B cell (primary cell): Measurements from ENCODE around the gene PTMA. TPM values are rescaled to one million over a fixed set of nuclear protein-coding genes. Genes with fewer than 3 reads are reported as not detected.

Source experiments
- ATAC-seq: fragments of 200-7000 bp; cut with Tn5 transposase; one replicate; pipeline ENCODE4 v1.10.0; 2021; ENCODE audit warnings: low read depth, mild to moderate bottlenecking, moderate number of reproducible peaks, moderate library complexity
- CTCF ChIA-PET: fragments of 350-600 bp; sonication (Branson Sonifier 250); formaldehyde crosslinking; loops from one replicate; lab custom pipeline; 2021; ENCODE audit warnings: antibody characterized with exemption, inconsistent platforms; lab: Charles Lee
- POLR2A ChIA-PET: fragments of 350-600 bp; sonication (Branson Sonifier 250); formaldehyde crosslinking; loops from one replicate; lab custom pipeline; 2021; ENCODE audit warnings: antibody characterized with exemption; lab: Charles Lee
- DNase-seq: peaks from one replicate; pipeline ENCODE4 v3.0.0; 2013
- H2AFZ ChIP-seq: 2 replicates; pipeline ENCODE4 v1.6.1; 2012; ENCODE audit warnings: mild to moderate bottlenecking, low read depth, low read length; ENCODE audit not compliant: insufficient read depth, poor library complexity, severe bottlenecking
- H3K27ac ChIP-seq, 2 donors: 1 replicate in 1 of 2; 2 replicates in 1 of 2; pipeline ENCODE4 v1.5.1; 2012 to 2013; ENCODE audit warnings: low read length in 2 of 2, mild to moderate bottlenecking in 2 of 2, moderate library complexity in 1 of 2
- H3K27me3 ChIP-seq, 4 experiments: fragments of 200-600 bp in 1 of 4; sonication (generic) in 1 of 4; replicated peaks in 1 of 4; 1 replicate in 2 of 4; 2 replicates in 2 of 4; pipeline versions ENCODE4 v1.6.1 to v1.7.0; 2013 to 2016; ENCODE audit warnings: low read length in 3 of 4, mild to moderate bottlenecking in 2 of 4, mixed read lengths in 1 of 4, moderate library complexity in 1 of 4; ENCODE audit not compliant: insufficient read depth in 4 of 4, control insufficient read depth in 3 of 4; ENCODE audit errors: control extremely low read depth in 1 of 4
- H3K36me3 ChIP-seq, 2 experiments: replicated peaks in 1 of 2; 1 replicate in 1 of 2; 2 replicates in 1 of 2; pipeline versions ENCODE4 v1.6.1 to v1.7.1; 2013; ENCODE audit warnings: low read length in 1 of 2; ENCODE audit not compliant: insufficient read depth in 2 of 2, control insufficient read depth in 1 of 2; ENCODE audit errors: control extremely low read depth in 1 of 2, extremely low read depth in 1 of 2
- H3K4me1 ChIP-seq, 2 donors: fragments of 200-600 bp in 1 of 2; sonication (generic) in 1 of 2; 1 replicate in 1 of 2; 2 replicates in 1 of 2; pipeline versions ENCODE4 v1.5.1 to v1.6.1; 2013 to 2017; ENCODE audit warnings: low read length in 2 of 2; ENCODE audit not compliant: control insufficient read depth in 2 of 2, insufficient read depth in 2 of 2
- H3K4me2 ChIP-seq: replicated peaks from 2 replicates; pipeline ENCODE3; 2012; ENCODE audit warnings: mild to moderate bottlenecking, low read depth, low read length; ENCODE audit not compliant: poor library complexity, severe bottlenecking
- H3K4me3 ChIP-seq, 5 experiments: fragments of 200-600 bp in 1 of 5; sonication (generic) in 1 of 5; 1 replicate in 3 of 5; 2 replicates in 2 of 5; pipeline versions ENCODE4 v1.5.1 to v1.7.0; 2011 to 2016; ENCODE audit warnings: low read length in 4 of 5, mild to moderate bottlenecking in 4 of 5, low read depth in 2 of 5, control low read depth in 1 of 5, moderate library complexity in 1 of 5; ENCODE audit not compliant: insufficient read depth in 1 of 5; ENCODE audit errors: control extremely low read depth in 1 of 5, extremely low read depth in 1 of 5
- H3K79me2 ChIP-seq: fragments of 200-600 bp; sonication (generic); one replicate; pipeline ENCODE4 v1.6.0; 2016; ENCODE audit warnings: low read length; ENCODE audit not compliant: control insufficient read depth, insufficient read depth
- H3K9ac ChIP-seq: fragments of 200-600 bp; sonication (generic); 2 replicates; pipeline ENCODE4 v1.6.1; 2017; ENCODE audit warnings: mild to moderate bottlenecking, low read length, moderate library complexity
- H3K9me3 ChIP-seq, 3 donors: one replicate each; pipeline versions ENCODE4 v1.6.1 to v1.7.1; 2013; ENCODE audit warnings: low read length in 2 of 3; ENCODE audit not compliant: control insufficient read depth in 2 of 3, insufficient read depth in 1 of 3; ENCODE audit errors: control extremely low read depth in 1 of 3
- H4K20me1 ChIP-seq: 2 replicates; pipeline ENCODE4 v1.6.0; 2012; ENCODE audit warnings: mild to moderate bottlenecking, low read length; ENCODE audit not compliant: insufficient read depth, control insufficient read depth, poor library complexity, severe bottlenecking
- H3K27ac Mint-ChIP-seq: one replicate; pipeline ENCODE4 v1.8.0; 2021; ENCODE audit warnings: mixed read lengths
- H3K27me3 Mint-ChIP-seq: one replicate; pipeline ENCODE4 v1.8.0; 2021; ENCODE audit warnings: mixed read lengths
- H3K4me1 Mint-ChIP-seq: one replicate; pipeline ENCODE4 v1.8.0; 2021; ENCODE audit warnings: mixed read lengths
- H3K4me3 Mint-ChIP-seq: one replicate; pipeline ENCODE4 v1.8.0; 2021; ENCODE audit warnings: mixed read lengths
- H3K9me3 Mint-ChIP-seq: one replicate; pipeline ENCODE4 v1.8.0; 2022; ENCODE audit warnings: mixed read lengths; ENCODE audit not compliant: insufficient read depth
- CTCF ChIP-seq: fragments of 200-600 bp; IDR thresholded peaks from one replicate; pipeline ENCODE4 v1.8.0; 2022; ENCODE audit warnings: antibody characterized with exemption, mild to moderate bottlenecking
- EZH2 ChIP-seq: IDR thresholded peaks from 2 replicates; pipeline ENCODE4 v1.6.1; 2012; ENCODE audit warnings: borderline replicate concordance, low read depth, mild to moderate bottlenecking, moderate library complexity, low read length; ENCODE audit not compliant: insufficient read depth, poor library complexity, severe bottlenecking
- WGBS: methylation state at CpG from one replicate; pipeline ENCODE4 v1.1.5; 2013; ENCODE audit warnings: missing lambda C conversion rate; ENCODE audit not compliant: insufficient coverage; 5-methylcytosine and 5-hydroxymethylcytosine counted together
- intact Hi-C: fragments of 100-400 bp; cut with micrococcal nuclease; formaldehyde crosslinking; loops from one replicate; pipeline ENCODE4 v1.10.0; 2022
- polyA plus RNA-seq: library from polyadenylated mRNA; depleted of rRNA; stranded (reverse); fragments of >200 nt; gene quantifications from 2 replicates; pipeline ENCODE4 v1.2.3, GENCODE V29; 2012
- total RNA-seq, 2 donors: library from RNA; stranded (reverse); fragments of 120-200 nt in 1 of 2; gene quantifications; 1 replicate in 1 of 2; 2 replicates in 1 of 2; pipeline versions ENCODE4 v1.2.3 to v1.2.4, GENCODE V29; 2013 to 2022

PTMA gene
- total and polyA plus RNA-seq, 2 donors (not counting 1 experiment from before 2014, with no cell fraction given) = 713 to 2,282 TPM

- Histone ChIP-seq H3K4me3 (no peak overlapping the region), H4K20me1 (no peaks in the 10 kb centered on the region), H3K9me3 (peaks cover 0 to under 1% (median 0%) of the 10 kb centered on the region in 3 donors), H3K4me1 (peaks cover under 1 to 4% of the 10 kb centered on the region in 2 donors), H3K27ac (no peak overlapping the region), H2AFZ (no peak overlapping the region), H3K36me3 (peaks cover 0 to 2% of the 10 kb centered on the region in 2 experiments), H3K27me3 (no peaks in the 10 kb centered on the region), H3K9ac (no peak overlapping the region), H3K79me2 (no peaks in the 10 kb centered on the region), H3K4me2 (no peak overlapping the region)
- Mint-ChIP-seq H3K4me1 (peaks cover 4% of the 10 kb centered on the region), H3K4me3 (no peak overlapping the region), H3K27me3 (no peaks in the 10 kb centered on the region), H3K27ac (no peak overlapping the region), H3K9me3 (no peaks in the 10 kb centered on the region)
- no peak for ATAC-seq
- WGBS = 93% methylated on average over 3 of the region's 8 CpGs
- POLR2A ChIA-PET = no interaction called here
- DNase-seq = no peak
- CTCF ChIA-PET = interaction anchor here (0.6 to 3.4 kb wide), 3 partner anchors 9 to 16 kb away, joined by 3 to 19 read pairs (median 3); no protein-coding TSS in a partner anchor
- TF ChIP-seq EZH2 (no peak), CTCF (no peak)
- intact Hi-C loops = no loop called here
These were observed 18.0 kb downstream of the PTMA start for GRCh38 chr2:231726276-231726675.

GRCh38 chr2:231727621-231728020 is 19.3 kb downstream of the PTMA start:
- no peak overlapping the region for H3K4me2 ChIP-seq
- no peaks in the 10 kb centered on the region for H3K79me2 ChIP-seq
- Mint-ChIP-seq H3K27me3 (no peaks in the 10 kb centered on the region), H3K9me3 (no peaks in the 10 kb centered on the region), H3K4me3 (no peak overlapping the region), H3K27ac (no peak overlapping the region), H3K4me1 (no peaks in the 10 kb centered on the region)
- no peak for DNase-seq
- no peak overlapping the region for H2AFZ ChIP-seq
- ATAC-seq = no peak
- intact Hi-C loops = no loop called here
- CTCF ChIA-PET = no interaction called here
- no peaks in the 10 kb centered on the region for H3K9me3 ChIP-seq
- H3K4me1 ChIP-seq = no peaks in the 10 kb centered on the region
- POLR2A ChIA-PET = no interaction called here
- 93% methylated on average over 4 of the region's 4 CpGs for WGBS
- no peaks in the 10 kb centered on the region for H4K20me1 ChIP-seq
- peaks cover 0 to 4% of the 10 kb centered on the region in 2 experiments for H3K36me3 ChIP-seq
- no peak overlapping the region for H3K27ac ChIP-seq
- H3K27me3 ChIP-seq = no peaks in the 10 kb centered on the region
- H3K9ac ChIP-seq = no peak overlapping the region
- TF ChIP-seq CTCF (no peak), EZH2 (no peak)
- H3K4me3 ChIP-seq = no peak overlapping the region
